Measurements from ENCODE around the gene ELN. TPM values are rescaled to one million over a fixed set of nuclear protein-coding genes. Genes with fewer than 3 reads are reported as not detected.
A peak's percentile ranks its signal among the peaks of the same experiment; 100 is the strongest.

Gene ELN
- total and polyA plus RNA-seq, 2 experiments from 2014 or later, result 539 to 698 TPM

GRCh38 chr7:74026903-74027682 is 880 bp upstream of the ELN start:
- DNase-seq, result peak; percentile 76
- Histone ChIP-seq H3K9me2 (ENCODE audit: insufficient read depth) (no peaks in the 10 kb centered on the region), H3K4me2 (ENCODE audit: unreplicated experiment) (peak overlapping the region; percentile 64), H3F3A (ENCODE audit: insufficient read depth) (peaks cover 4% of the 10 kb centered on the region; the same call in 1 of the 2 replicates), H3K27ac (no peak overlapping the region), H4K20me1 (ENCODE audit: insufficient read depth) (no peaks in the 10 kb centered on the region), H3K9me3 (ENCODE audit: low read depth) (no peaks in the 10 kb centered on the region), H3K4me3 (no peak overlapping the region), H2AFZ (peak overlapping the region; percentile 59; the same call in 1 of the 2 replicates), H3K79me2 (ENCODE audit: insufficient read depth) (peaks cover 11% of the 10 kb centered on the region; the same call in 1 of the 2 replicates), H3K4me1 (ENCODE audit: insufficient read depth) (peaks cover 51% of the 10 kb centered on the region), H3K36me3 (ENCODE audit: low read depth) (no peaks in the 10 kb centered on the region), H3K27me3 (replicated peaks; ENCODE audit: insufficient read depth) (no peaks in the 10 kb centered on the region), H3K9ac (peak overlapping the region; percentile 54)
- in situ Hi-C loops (cut with MboI), result loop anchor here (10.0 kb wide), 1 partner anchor 152 kb away; no protein-coding TSS in a partner anchor
- WGBS, 2 experiments (ENCODE audit: low coverage in 1 of 2, low lambda C conversion rate in 2 of 2, missing lambda C conversion rate in 2 of 2), result 6 to 13% methylated on average over 13 to 18 of the region's 18 CpGs
- no peak for TF ChIP-seq EZH2 (IDR thresholded peaks at IDR 0.05; ENCODE audit: insufficient read depth, poor library complexity, severe bottlenecking)
- no peak for TF ChIP-seq EZH2phosphoT487 (IDR thresholded peaks at IDR 0.05; ENCODE audit: insufficient read depth, low read depth)

- DNase-seq, result no peak
- Histone ChIP-seq H3K4me3 (peak overlapping the region; percentile 70), H2AFZ (0 out of 2 replicates have a peak overlapping the region, but pooled peaks have one; percentile 28), H3K36me3 (ENCODE audit: low read depth) (no peaks in the 10 kb centered on the region), H3K4me2 (ENCODE audit: unreplicated experiment) (peak overlapping the region; percentile 77), H3K4me1 (ENCODE audit: insufficient read depth) (peaks cover 44% of the 10 kb centered on the region), H3K9me3 (ENCODE audit: low read depth) (no peaks in the 10 kb centered on the region), H3K27ac (no peak overlapping the region), H3K27me3 (replicated peaks; ENCODE audit: insufficient read depth) (no peaks in the 10 kb centered on the region), H4K20me1 (ENCODE audit: insufficient read depth) (no peaks in the 10 kb centered on the region), H3K79me2 (ENCODE audit: insufficient read depth) (peaks cover 11% of the 10 kb centered on the region; the same call in 1 of the 2 replicates), H3K9ac (peak overlapping the region; percentile 68), H3K9me2 (ENCODE audit: insufficient read depth) (no peaks in the 10 kb centered on the region), H3F3A (ENCODE audit: insufficient read depth) (peaks cover 4% of the 10 kb centered on the region; the same call in 1 of the 2 replicates)
- in situ Hi-C loops (cut with MboI), result loop anchor here (10.0 kb wide), 1 partner anchor 154 kb away; no protein-coding TSS in a partner anchor
- TF ChIP-seq EZH2 (IDR thresholded peaks at IDR 0.05; ENCODE audit: insufficient read depth, poor library complexity, severe bottlenecking) (no peak), EZH2phosphoT487 (IDR thresholded peaks at IDR 0.05; ENCODE audit: insufficient read depth, low read depth) (no peak)
- WGBS, 2 experiments (ENCODE audit: low coverage in 1 of 2, low lambda C conversion rate in 2 of 2, missing lambda C conversion rate in 2 of 2), result 8 to 14% methylated on average over 11 to 13 of the region's 13 CpGs
These were observed 407 bp downstream of the ELN start for GRCh38 chr7:74028321-74028838.

- H3K4me2 ChIP-seq (ENCODE audit: unreplicated experiment), result peak overlapping the region; percentile 77
- no peaks in the 10 kb centered on the region for H3K36me3 ChIP-seq (ENCODE audit: low read depth)
- H3K9ac ChIP-seq, result peak overlapping the region; percentile 68
- peak overlapping the region; percentile 70 for H3K4me3 ChIP-seq
- no peak for DNase-seq
- peaks cover 4% of the 10 kb centered on the region; the same call in 1 of the 2 replicates for H3F3A ChIP-seq (ENCODE audit: insufficient read depth)
- peaks cover 36% of the 10 kb centered on the region for H3K4me1 ChIP-seq (ENCODE audit: insufficient read depth)
- H3K27me3 ChIP-seq (replicated peaks; ENCODE audit: insufficient read depth), result no peaks in the 10 kb centered on the region
- H2AFZ ChIP-seq, result no peak overlapping the region
- H3K9me2 ChIP-seq (ENCODE audit: insufficient read depth), result no peaks in the 10 kb centered on the region
- WGBS, 2 experiments (ENCODE audit: low coverage in 1 of 2, low lambda C conversion rate in 2 of 2, missing lambda C conversion rate in 2 of 2), result 24% methylated on average over 16 to 18 of the region's 18 CpGs
- H3K79me2 ChIP-seq (ENCODE audit: insufficient read depth), result peaks cover 11% of the 10 kb centered on the region; the same call in 1 of the 2 replicates
- H3K9me3 ChIP-seq (ENCODE audit: low read depth), result no peaks in the 10 kb centered on the region
- no peak overlapping the region for H3K27ac ChIP-seq
- in situ Hi-C loops (cut with MboI), result loop anchor here (10.0 kb wide), 1 partner anchor 154 kb away; no protein-coding TSS in a partner anchor
- no peaks in the 10 kb centered on the region for H4K20me1 ChIP-seq (ENCODE audit: insufficient read depth)
- TF ChIP-seq EZH2 (IDR thresholded peaks at IDR 0.05; ENCODE audit: insufficient read depth, poor library complexity, severe bottlenecking) (no peak), EZH2phosphoT487 (IDR thresholded peaks at IDR 0.05; ENCODE audit: insufficient read depth, low read depth) (no peak)
These were observed 1.3 kb downstream of the ELN start for GRCh38 chr7:74029089-74029785.

- Histone ChIP-seq H3K9me2 (ENCODE audit: insufficient read depth) (no peaks in the 10 kb centered on the region), H3K27ac (no peak overlapping the region), H3K4me3 (peak overlapping the region; percentile 70), H3K79me2 (ENCODE audit: insufficient read depth) (peaks cover 11% of the 10 kb centered on the region; the same call in 1 of the 2 replicates), H3F3A (ENCODE audit: insufficient read depth) (peaks cover 4% of the 10 kb centered on the region; the same call in 1 of the 2 replicates), H3K27me3 (replicated peaks; ENCODE audit: insufficient read depth) (no peaks in the 10 kb centered on the region), H3K4me2 (ENCODE audit: unreplicated experiment) (peak overlapping the region; percentile 77), H3K9ac (peak overlapping the region; percentile 68), H3K36me3 (ENCODE audit: low read depth) (no peaks in the 10 kb centered on the region), H3K9me3 (ENCODE audit: low read depth) (no peaks in the 10 kb centered on the region), H3K4me1 (ENCODE audit: insufficient read depth) (peaks cover 36% of the 10 kb centered on the region), H4K20me1 (ENCODE audit: insufficient read depth) (no peaks in the 10 kb centered on the region), H2AFZ (peak overlapping the region; percentile 37; the same call in 1 of the 2 replicates)
- no peak for TF ChIP-seq EZH2 (IDR thresholded peaks at IDR 0.05; ENCODE audit: insufficient read depth, poor library complexity, severe bottlenecking)
- TF ChIP-seq EZH2phosphoT487 (IDR thresholded peaks at IDR 0.05; ENCODE audit: insufficient read depth, low read depth), result no peak
- 16 to 22% methylated on average over 8 of the region's 8 CpGs for WGBS, 2 experiments (ENCODE audit: low coverage in 1 of 2, low lambda C conversion rate in 2 of 2, missing lambda C conversion rate in 2 of 2)
- in situ Hi-C loops (cut with MboI), result loop anchor here (10.0 kb wide), 1 partner anchor 155 kb away; no protein-coding TSS in a partner anchor
- peak; percentile 36 for DNase-seq
These were observed 2.0 kb downstream of the ELN start for GRCh38 chr7:74029991-74030415.
